Measurements from ENCODE around the gene LCLAT1.
"Not testable (repeated sequence)": the region's sequence is repeated elsewhere in the genome, so short reads cannot be mapped to it uniquely, and the experiment has no call there.

Gene LCLAT1

GRCh38 chr2:30509716-30510115, 62.7 kb downstream of the LCLAT1 start:
- no peak overlapping the region for H3K27ac ChIP-seq (ENCODE audit: low read length)

GRCh38 chr2:30510409-30510808, 63.4 kb downstream of the LCLAT1 start:
- H3K4me2 ChIP-seq (ENCODE audit: low read length), result no peak overlapping the region
- no peaks in the 10 kb centered on the region for H3K36me3 ChIP-seq (replicated peaks; ENCODE audit: low read depth, low read length)
- no peak overlapping the region for H3K4me3 ChIP-seq (ENCODE audit: low read length)
- peaks cover 17% of the 10 kb centered on the region for H3K79me2 ChIP-seq (ENCODE audit: low read length)
- no peak overlapping the region for H3K9ac ChIP-seq (ENCODE audit: low read length)
- H3K27me3 ChIP-seq (ENCODE audit: low read depth, low read length), result no peaks in the 10 kb centered on the region
- H4K20me1 ChIP-seq (ENCODE audit: insufficient read depth, low read length), result no peaks in the 10 kb centered on the region; the same call in 1 of the 2 replicates
- TF ChIP-seq CTCF (IDR thresholded peaks at IDR 0.05; ENCODE audit: low read depth, low read length) (no peak), EZH2phosphoT487 (IDR thresholded peaks at IDR 0.05; ENCODE audit: low read depth) (no peak)
- H2AFZ ChIP-seq (ENCODE audit: low read depth, low read length), result no peak overlapping the region
- no peaks in the 10 kb centered on the region for H3K9me3 ChIP-seq (ENCODE audit: insufficient read depth, low read length)
- H3K27ac ChIP-seq (ENCODE audit: low read length), result no peak overlapping the region
- no peaks in the 10 kb centered on the region; the same call in 1 of the 2 replicates for H3K4me1 ChIP-seq (ENCODE audit: low read length)

More at GRCh38 chr2:30509716-30510115, 62.7 kb downstream of the LCLAT1 start:
- H4K20me1 ChIP-seq (ENCODE audit: insufficient read depth, low read length), result no peaks in the 10 kb centered on the region; the same call in 1 of the 2 replicates
- no peaks in the 10 kb centered on the region for H3K9me3 ChIP-seq (ENCODE audit: insufficient read depth, low read length)
- no peak overlapping the region for H3K4me2 ChIP-seq (ENCODE audit: low read length)
- no peak overlapping the region for H3K9ac ChIP-seq (ENCODE audit: low read length)
- no peaks in the 10 kb centered on the region; the same call in 1 of the 2 replicates for H3K4me1 ChIP-seq (ENCODE audit: low read length)
- H3K4me3 ChIP-seq (ENCODE audit: low read length), result no peak overlapping the region
- no peaks in the 10 kb centered on the region for H3K36me3 ChIP-seq (replicated peaks; ENCODE audit: low read depth, low read length)
- H3K79me2 ChIP-seq (ENCODE audit: low read length), result peaks cover 17% of the 10 kb centered on the region
- H3K27me3 ChIP-seq (ENCODE audit: low read depth, low read length), result no peaks in the 10 kb centered on the region
- H2AFZ ChIP-seq (ENCODE audit: low read depth, low read length), result no peak overlapping the region
- no peak for TF ChIP-seq EZH2phosphoT487 (IDR thresholded peaks at IDR 0.05; ENCODE audit: low read depth)
- TF ChIP-seq CTCF (IDR thresholded peaks at IDR 0.05; ENCODE audit: low read depth, low read length), result no peak

GRCh38 chr2:30511122-30512083, 64.4 kb downstream of the LCLAT1 start:
- Histone ChIP-seq H3K27me3 (ENCODE audit: low read depth, low read length) (no peaks in the 10 kb centered on the region), H3K27ac (ENCODE audit: low read length) (no peak overlapping the region), H3K9me3 (ENCODE audit: insufficient read depth, low read length) (no peaks in the 10 kb centered on the region), H3K4me3 (ENCODE audit: low read length) (no peak overlapping the region), H3K4me2 (ENCODE audit: low read length) (no peak overlapping the region), H3K79me2 (ENCODE audit: low read length) (peaks cover 17% of the 10 kb centered on the region), H3K4me1 (ENCODE audit: low read length) (no peaks in the 10 kb centered on the region), H3K36me3 (replicated peaks; ENCODE audit: low read depth, low read length) (no peaks in the 10 kb centered on the region), H3K9ac (ENCODE audit: low read length) (no peak overlapping the region), H4K20me1 (ENCODE audit: insufficient read depth, low read length) (no peaks in the 10 kb centered on the region), H2AFZ (ENCODE audit: low read depth, low read length) (no peak overlapping the region)
- TF ChIP-seq EZH2phosphoT487 (IDR thresholded peaks at IDR 0.05; ENCODE audit: low read depth) (no peak), CTCF (IDR thresholded peaks at IDR 0.05; ENCODE audit: low read depth, low read length) (no peak)

- TF ChIP-seq CTCF (IDR thresholded peaks at IDR 0.05; ENCODE audit: low read depth, low read length) (no peak), EZH2phosphoT487 (IDR thresholded peaks at IDR 0.05; ENCODE audit: low read depth) (no peak)
- Histone ChIP-seq H3K9me3 (ENCODE audit: insufficient read depth, low read length) (no peaks in the 10 kb centered on the region), H3K4me3 (ENCODE audit: low read length) (no peak overlapping the region), H3K27me3 (ENCODE audit: low read depth, low read length) (no peaks in the 10 kb centered on the region), H2AFZ (ENCODE audit: low read depth, low read length) (no peak overlapping the region), H4K20me1 (ENCODE audit: insufficient read depth, low read length) (no peaks in the 10 kb centered on the region), H3K4me2 (ENCODE audit: low read length) (no peak overlapping the region), H3K79me2 (ENCODE audit: low read length) (peaks cover 16% of the 10 kb centered on the region), H3K36me3 (replicated peaks; ENCODE audit: low read depth, low read length) (no peaks in the 10 kb centered on the region), H3K9ac (ENCODE audit: low read length) (no peak overlapping the region), H3K27ac (ENCODE audit: low read length) (no peak overlapping the region), H3K4me1 (ENCODE audit: low read length) (no peaks in the 10 kb centered on the region)
These were observed 65.3 kb downstream of the LCLAT1 start for GRCh38 chr2:30512243-30512886.

- H3K36me3 ChIP-seq (replicated peaks; ENCODE audit: low read depth, low read length); H3K27ac ChIP-seq (ENCODE audit: low read length); H3K4me1 ChIP-seq (ENCODE audit: low read length); H3K27me3 ChIP-seq (ENCODE audit: low read depth, low read length); H3K4me2 ChIP-seq (ENCODE audit: low read length); H2AFZ ChIP-seq (ENCODE audit: low read depth, low read length); H3K4me3 ChIP-seq (ENCODE audit: low read length); H4K20me1 ChIP-seq (ENCODE audit: insufficient read depth, low read length); H3K9me3 ChIP-seq (ENCODE audit: insufficient read depth, low read length); H3K9ac ChIP-seq (ENCODE audit: low read length): not testable (repeated sequence)
- H3K79me2 ChIP-seq (ENCODE audit: low read length), result peaks cover 13% of the 10 kb centered on the region
These were observed 66.6 kb downstream of the LCLAT1 start for GRCh38 chr2:30513649-30514048.

All from OCI-LY3 (cell line).